Neuronal stem cell (in vitro differentiated cells): ENCODE data around the gene ARHGAP23.
A peak's percentile ranks its signal among the peaks of the same experiment; 100 is the strongest.
"Not testable (repeated sequence)": the region's sequence is repeated elsewhere in the genome, so short reads cannot be mapped to it uniquely, and the experiment has no call there.

ENCODE experiments used
- DNase-seq: peaks from one replicate; pipeline ENCODE4 v3.0.0-alpha.2; 2013; ENCODE audit warnings: low spot score
- H2AFZ ChIP-seq: one replicate; pipeline ENCODE4 v1.6.1; 2013; ENCODE audit warnings: mild to moderate bottlenecking, low read length, inconsistent platforms
- H2AK5ac ChIP-seq: 2 replicates; pipeline ENCODE4 v1.6.1; 2013; ENCODE audit warnings: low read depth, mild to moderate bottlenecking, inconsistent platforms, low read length, moderate library complexity, mixed read lengths
- H2BK120ac ChIP-seq: 2 replicates; pipeline ENCODE4 v1.6.1; 2013; ENCODE audit warnings: low read depth, mild to moderate bottlenecking, inconsistent platforms, low read length, moderate library complexity, mixed read lengths
- H2BK12ac ChIP-seq: one replicate; pipeline ENCODE4 v1.6.1; 2013; ENCODE audit warnings: low read length, inconsistent platforms
- H2BK15ac ChIP-seq: 2 replicates; pipeline ENCODE4 v1.6.1; 2013; ENCODE audit warnings: mild to moderate bottlenecking, low read length, inconsistent platforms, mixed read lengths
- H2BK5ac ChIP-seq: one replicate; pipeline ENCODE4 v1.6.1; 2013; ENCODE audit warnings: inconsistent platforms, mild to moderate bottlenecking, low read length, moderate library complexity
- H3K14ac ChIP-seq: one replicate; pipeline ENCODE4 v1.6.1; 2013; ENCODE audit warnings: low read length, inconsistent platforms
- H3K18ac ChIP-seq: 2 replicates; pipeline ENCODE4 v1.6.1; 2013; ENCODE audit warnings: low read length, inconsistent platforms
- H3K23ac ChIP-seq: 2 replicates; pipeline ENCODE4 v1.6.1; 2013; ENCODE audit warnings: low read depth, mild to moderate bottlenecking, mixed read lengths, low read length, inconsistent platforms; ENCODE audit not compliant: poor library complexity
- H3K27ac ChIP-seq: replicated peaks from 3 replicates; pipeline ENCODE4 v1.5.1; 2013; ENCODE audit warnings: low read length, inconsistent platforms
- H3K27me3 ChIP-seq, 3 experiments: 2 replicates each; pipeline ENCODE4 v1.6.1; 2013; ENCODE audit warnings: low read length in 3 of 3, mild to moderate bottlenecking in 2 of 3, inconsistent platforms in 1 of 3, low read depth in 1 of 3, mixed read lengths in 1 of 3, moderate library complexity in 1 of 3; ENCODE audit not compliant: control insufficient read depth in 3 of 3, insufficient read depth in 3 of 3
- H3K36me3 ChIP-seq, 2 donors: replicated peaks in 1 of 2; 2 replicates each; pipeline ENCODE4 v1.6.1; 2013; ENCODE audit warnings: low read length in 2 of 2; ENCODE audit not compliant: control insufficient read depth in 2 of 2, insufficient read depth in 2 of 2
- H3K4ac ChIP-seq: 2 replicates; pipeline ENCODE4 v1.6.1; 2013; ENCODE audit warnings: inconsistent platforms, mild to moderate bottlenecking, low read length, moderate library complexity
- H3K4me1 ChIP-seq, 2 donors: 1 replicate in 1 of 2; 2 replicates in 1 of 2; pipeline ENCODE4 v1.6.1; 2013; ENCODE audit warnings: low read length in 2 of 2, low read depth in 1 of 2; ENCODE audit not compliant: control insufficient read depth in 2 of 2, insufficient read depth in 1 of 2
- H3K4me2 ChIP-seq: one replicate; pipeline ENCODE4 v1.6.1; 2013; ENCODE audit warnings: mild to moderate bottlenecking, low read length, inconsistent platforms; ENCODE audit not compliant: insufficient read depth, poor library complexity, severe bottlenecking
- H3K4me3 ChIP-seq, 2 donors: 2 replicates each; pipeline ENCODE4 v1.5.1; 2013; ENCODE audit warnings: low read length in 2 of 2, mild to moderate bottlenecking in 2 of 2, inconsistent platforms in 1 of 2, moderate library complexity in 1 of 2
- H3K79me1 ChIP-seq: one replicate; pipeline ENCODE4 v1.6.1; 2013; ENCODE audit warnings: low read depth, mild to moderate bottlenecking, inconsistent platforms, low read length, moderate library complexity
- H3K9ac ChIP-seq: one replicate; pipeline ENCODE4 v1.6.1; 2013; ENCODE audit warnings: mild to moderate bottlenecking, low read depth, low read length, inconsistent platforms; ENCODE audit not compliant: poor library complexity
- H3K9me3 ChIP-seq, 2 donors: replicated peaks in 1 of 2; 2 replicates each; pipeline versions ENCODE3 to v1.6.1; 2013; ENCODE audit warnings: low read length in 2 of 2, mild to moderate bottlenecking in 2 of 2, inconsistent platforms in 1 of 2, low read depth in 1 of 2, mixed read lengths in 1 of 2, moderate library complexity in 1 of 2; ENCODE audit not compliant: control insufficient read depth in 2 of 2, insufficient read depth in 1 of 2
- H4K8ac ChIP-seq: one replicate; pipeline ENCODE4 v1.6.1; 2013; ENCODE audit warnings: low read depth, mild to moderate bottlenecking, inconsistent platforms, low read length, moderate library complexity
- H4K91ac ChIP-seq: one replicate; pipeline ENCODE4 v1.6.1; 2013; ENCODE audit warnings: low read length, low read depth, mild to moderate bottlenecking, inconsistent platforms; ENCODE audit not compliant: poor library complexity
- WGBS, 2 donors: extraction: QIAGEN DNeasy Blood & Tissue Kit; methylation state at CpG; one replicate each; pipeline ENCODE4 v1.1.7; 2013; ENCODE audit warnings: missing lambda C conversion rate in 2 of 2, mixed read lengths in 1 of 2; ENCODE audit not compliant: insufficient read length in 2 of 2, insufficient replicate concordance in 1 of 2; ENCODE audit errors: extremely low coverage in 2 of 2; 5-methylcytosine and 5-hydroxymethylcytosine counted together

ARHGAP23 gene

GRCh38 chr17:38469875-38470274, 41.6 kb downstream of the ARHGAP23 start:
- peak overlapping the region; percentile 34 for H3K9ac ChIP-seq
- H3K14ac ChIP-seq = no peak overlapping the region
- H3K4ac ChIP-seq = no peak overlapping the region
- no peak overlapping the region for H2AK5ac ChIP-seq
- no peak overlapping the region for H4K8ac ChIP-seq
- peaks cover 3% of the 10 kb centered on the region for H3K79me1 ChIP-seq
- no peak overlapping the region for H2AFZ ChIP-seq
- peak overlapping the region; percentile 24 for H3K18ac ChIP-seq
- H2BK15ac ChIP-seq = no peak overlapping the region
- no peaks in the 10 kb centered on the region for H3K27me3 ChIP-seq
- H2BK5ac ChIP-seq = peak overlapping the region; percentile 46
- no peak overlapping the region for H3K23ac ChIP-seq
- peaks cover 7 to 38% of the 10 kb centered on the region in 2 donors for H3K36me3 ChIP-seq
- H3K9me3 ChIP-seq = no peaks in the 10 kb centered on the region
- WGBS, 2 donors = no CpG with 5 or more reads among the region's 20 CpGs
- H2BK12ac ChIP-seq = no peak overlapping the region
- H3K4me1 ChIP-seq = peaks cover 6 to 10% of the 10 kb centered on the region in 2 donors
- H4K91ac ChIP-seq = no peak overlapping the region
- no peak overlapping the region for H3K4me2 ChIP-seq
- no peak overlapping the region for H3K27ac ChIP-seq
- H2BK120ac ChIP-seq = no peak overlapping the region
- no peak overlapping the region for H3K4me3 ChIP-seq
- DNase-seq = no peak

GRCh38 chr17:38471253-38471652, 43.0 kb downstream of the ARHGAP23 start:
- H3K4me1 ChIP-seq, H2AK5ac ChIP-seq, H4K91ac ChIP-seq, H3K4ac ChIP-seq, DNase-seq, H3K9ac ChIP-seq, H3K27ac ChIP-seq, H3K23ac ChIP-seq, H3K79me1 ChIP-seq, H2BK12ac ChIP-seq, H3K27me3 ChIP-seq, H3K18ac ChIP-seq, H3K14ac ChIP-seq, H3K4me2 ChIP-seq, H4K8ac ChIP-seq, H2BK5ac ChIP-seq, H3K9me3 ChIP-seq, H2BK15ac ChIP-seq, H3K4me3 ChIP-seq, H2AFZ ChIP-seq, H2BK120ac ChIP-seq: not testable (repeated sequence)
- peaks cover 7 to 38% of the 10 kb centered on the region in 2 donors for H3K36me3 ChIP-seq
- WGBS, 2 donors = no CpG with 5 or more reads among the region's 8 CpGs

- not testable (repeated sequence) for H3K9ac ChIP-seq, H3K23ac ChIP-seq, H3K14ac ChIP-seq, H3K4me1 ChIP-seq, H3K4me3 ChIP-seq, DNase-seq, H3K4me2 ChIP-seq, H2AK5ac ChIP-seq, H2AFZ ChIP-seq, H3K4ac ChIP-seq, H4K91ac ChIP-seq, H3K27ac ChIP-seq, H3K27me3 ChIP-seq, H2BK15ac ChIP-seq, H3K18ac ChIP-seq, H4K8ac ChIP-seq, H3K9me3 ChIP-seq, H2BK12ac ChIP-seq, H2BK120ac ChIP-seq, H3K79me1 ChIP-seq
- Histone ChIP-seq H3K36me3 (peaks cover 0 to 13% of the 10 kb centered on the region in 2 donors), H2BK5ac (peak overlapping the region; percentile 24)
- no CpG with 5 or more reads among the region's 8 CpGs for WGBS, 2 donors
Measured at GRCh38 chr17:38474666-38475065, 46.4 kb downstream of the ARHGAP23 start.

GRCh38 chr17:38476549-38476948, 48.3 kb downstream of the ARHGAP23 start:
- Histone ChIP-seq H3K9me3 (no peaks in the 10 kb centered on the region), H3K14ac (no peak overlapping the region), H3K9ac (no peak overlapping the region), H3K4me1 (no peaks in the 10 kb centered on the region), H3K36me3 (peaks cover 2 to 9% of the 10 kb centered on the region in 2 donors), H2BK5ac (no peak overlapping the region), H2AFZ (no peak overlapping the region), H3K4me3 (no peak overlapping the region), H3K4me2 (no peak overlapping the region), H3K79me1 (no peaks in the 10 kb centered on the region), H3K27me3 (no peaks in the 10 kb centered on the region), H2BK120ac (no peak overlapping the region), H2AK5ac (no peak overlapping the region), H2BK15ac (no peak overlapping the region), H3K27ac (no peak overlapping the region), H3K23ac (no peak overlapping the region), H3K18ac (no peak overlapping the region), H2BK12ac (no peak overlapping the region), H3K4ac (no peak overlapping the region), H4K91ac (no peak overlapping the region), H4K8ac (no peak overlapping the region)
- no peak for DNase-seq
- WGBS, 2 donors = no CpG with 5 or more reads among the region's 7 CpGs
